Camera-type eye (tissue), 1 donor: ENCODE data around the gene PTGR3. TPM values are rescaled to one million over a fixed set of nuclear protein-coding genes. Genes with fewer than 3 reads are reported as not detected.

Source experiments
- total RNA-seq: library from RNA; depleted of rRNA; stranded (reverse); fragments of >200 nt; gene quantifications from one replicate; pipeline ENCODE4 v1.2.3, GENCODE V29; 2014

PTGR3 gene
- total RNA-seq: 23.7 TPM

DNA sequence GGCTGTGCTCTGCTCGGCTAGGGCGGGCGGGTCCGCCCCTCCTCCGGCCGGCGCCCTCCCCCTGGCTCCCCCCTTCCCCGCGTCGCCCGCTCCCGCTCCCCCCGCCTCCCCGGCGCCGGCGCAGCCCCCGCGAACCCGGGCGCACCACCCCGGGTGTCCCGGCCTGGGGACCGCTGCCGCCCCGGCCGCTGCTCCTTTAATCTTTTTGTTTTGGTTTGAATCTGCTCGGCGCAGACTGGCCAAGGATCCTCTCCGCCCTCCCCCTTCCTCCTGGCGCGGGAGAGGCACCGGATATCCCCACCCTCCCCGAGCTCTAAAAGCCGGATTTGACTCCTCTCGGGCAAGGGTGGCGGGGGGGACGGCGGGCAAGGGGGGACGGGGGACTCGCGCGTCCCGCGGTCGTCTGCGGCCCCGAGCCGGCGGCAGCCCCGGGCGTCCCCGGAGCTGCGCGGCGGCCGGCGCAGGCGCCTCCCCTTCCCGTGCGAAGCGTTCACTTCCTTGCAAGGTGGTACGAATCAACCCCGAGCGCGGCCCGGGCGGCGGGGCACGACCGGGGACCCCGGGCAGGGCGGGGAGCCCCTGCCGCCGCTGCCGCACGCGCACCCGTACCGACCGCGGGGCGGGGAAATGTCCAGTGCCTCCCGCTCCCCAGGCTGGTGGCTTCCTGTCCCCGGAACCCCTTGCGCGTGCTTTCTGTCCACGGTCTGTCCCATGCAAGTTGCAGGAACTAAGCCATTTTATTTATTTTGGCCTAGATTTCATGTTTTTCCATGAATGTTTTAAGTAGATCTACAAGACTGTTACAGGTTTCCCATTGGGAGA, at the start of gene PTGR3:
PTGR3 (minus strand) TSS at position 11 of the 822 bp plus-strand sequence. CDS start 81 bp downstream, outside the sequence.

GRCh38 chr18:75210274-75211001, 1.5 kb upstream of the PTGR3 start, which contains the start of gene TSHZ1:
TSS of gene TSHZ1 (plus strand) at chr18:75210797. CDS start at chr18:75211877, 1,080 bp downstream.

Other genes starting within 250 kb of the PTGR3 start
- gene TSHZ1, start 1.7 kb upstream of the PTGR3 start, total RNA-seq: 17.5 TPM
- not detected for gene SMIM21, start 218.6 kb upstream of the PTGR3 start, total RNA-seq